GM12878 (cell line): ENCODE results near the gene SIN3A. TPM values are rescaled to one million over a fixed set of nuclear protein-coding genes. Genes with fewer than 3 reads are reported as not detected.
"Not testable (repeated sequence)": the region's sequence is repeated elsewhere in the genome, so short reads cannot be mapped to it uniquely, and the experiment has no call there.

ENCODE experiments used
- ATAC-seq: fragments of 200-7000 bp; cut with Tn5 transposase; 3 replicates; pipeline ENCODE4 v1.9.1; 2020; ENCODE audit warnings: mild to moderate bottlenecking, moderate library complexity
- BruUV-seq: library from RNA; stranded (reverse); fragments of 400-500 nt; replicated peaks from 2 replicates; lab custom pipeline; 2021; lab: Mats Ljungman, UMichigan
- CTCF ChIA-PET: fragments of 300-600 bp; sonication (Branson Sonifier 250); formaldehyde crosslinking; extraction: SDS; loops from one replicate; lab custom pipeline; 2021; ENCODE audit warnings: inconsistent platforms; lab: Yijun Ruan, JAX
- POLR2A ChIA-PET: fragments of 350-600 bp; formaldehyde crosslinking; extraction: SDS; loops from one replicate; lab custom pipeline; 2021; ENCODE audit warnings: inconsistent platforms; lab: Charles Lee
- RAD21 ChIA-PET: fragments of 300-600 bp; sonication (Branson Sonifier 250); formaldehyde crosslinking; loops from one replicate; lab custom pipeline; 2023; ENCODE audit warnings: antibody characterized with exemption; ENCODE audit not compliant: unreplicated experiment; lab: Charles Lee
- SMC1A ChIA-PET: fragments of 300-600 bp; sonication (Branson Sonifier 250); formaldehyde crosslinking; loops from one replicate; lab custom pipeline; 2023; ENCODE audit not compliant: unreplicated experiment, uncharacterized antibody; lab: Charles Lee
- DNase-seq: peaks from one replicate; pipeline ENCODE4 v3.0.0-alpha.2; 2011; ENCODE audit warnings: low read depth, low spot score
- FAIRE-seq: peaks from 3 replicates; lab custom pipeline; 2011; peaks lifted over from hg19 to GRCh38; lab: Jason Lieb, UNC
- H2AFZ ChIP-seq: 2 replicates; pipeline ENCODE4 v1.6.0; 2011; ENCODE audit warnings: low read depth, low read length, control low read depth; ENCODE audit not compliant: control insufficient read depth
- H3K27ac ChIP-seq: 2 replicates; pipeline ENCODE4 v1.5.1; 2011; ENCODE audit warnings: control low read depth; ENCODE audit not compliant: control insufficient read depth, insufficient read depth
- H3K27me3 ChIP-seq, 2 experiments: replicated peaks in 1 of 2; 2 replicates each; pipeline versions ENCODE4 v1.6.0 to v1.6.1; 2011; ENCODE audit warnings: low read length in 1 of 2; ENCODE audit not compliant: control insufficient read depth in 2 of 2, insufficient read depth in 2 of 2
- H3K36me3 ChIP-seq, 2 experiments: 2 replicates each; pipeline ENCODE4 v1.5.1; 2011; ENCODE audit warnings: low read length in 1 of 2; ENCODE audit not compliant: control insufficient read depth in 2 of 2, insufficient read depth in 2 of 2
- H3K4me1 ChIP-seq: 2 replicates; pipeline ENCODE4 v1.6.1; 2011; ENCODE audit warnings: mild to moderate bottlenecking, low read length, moderate library complexity, mixed read lengths; ENCODE audit not compliant: control insufficient read depth, insufficient read depth
- H3K4me2 ChIP-seq: 2 replicates; pipeline ENCODE4 v1.6.0; 2011; ENCODE audit warnings: control low read depth; ENCODE audit not compliant: control insufficient read depth, insufficient read depth
- H3K4me3 ChIP-seq: fragments of 200-600 bp; sonication (generic); 2 replicates; pipeline ENCODE4 v1.5.1; 2016
- H3K79me2 ChIP-seq: 2 replicates; pipeline ENCODE4 v1.6.0; 2011; ENCODE audit warnings: low read length; ENCODE audit not compliant: control insufficient read depth, insufficient read depth
- H3K9ac ChIP-seq: 2 replicates; pipeline ENCODE4 v1.8.0; 2011; ENCODE audit warnings: low read length, control low read depth, mixed read lengths; ENCODE audit not compliant: control insufficient read depth, insufficient read depth
- H3K9me3 ChIP-seq: replicated peaks from 3 replicates; pipeline ENCODE4 v1.5.1; 2011; ENCODE audit warnings: mild to moderate bottlenecking, low read length; ENCODE audit not compliant: control insufficient read depth, insufficient read depth
- H4K20me1 ChIP-seq: 2 replicates; pipeline ENCODE4 v1.6.0; 2011; ENCODE audit not compliant: control insufficient read depth, insufficient read depth
- EED ChIP-seq: sonication (generic); IDR thresholded peaks from 2 replicates; pipeline ENCODE4 v1.6.1; 2016; ENCODE audit warnings: antibody characterized with exemption, low read depth
- EZH2 ChIP-seq: IDR thresholded peaks from 2 replicates; pipeline ENCODE4 v1.6.1; 2012; ENCODE audit warnings: low read depth, mild to moderate bottlenecking, control low read depth, inconsistent platforms, low read length, borderline replicate concordance; ENCODE audit not compliant: control insufficient read depth
- JUNB ChIP-seq: IDR thresholded peaks from 2 replicates; pipeline ENCODE4 v1.6.1; 2016; ENCODE audit warnings: antibody characterized with exemption, mild to moderate bottlenecking
- NR2C1 ChIP-seq: fragments of 450-650 bp; IDR thresholded peaks from 2 replicates; pipeline ENCODE4 v1.6.1; 2017; ENCODE audit warnings: antibody characterized with exemption, mild to moderate bottlenecking, moderate library complexity
- SMAD1 ChIP-seq: fragments of 450-650 bp; IDR thresholded peaks from 2 replicates; pipeline ENCODE4 v1.6.1; 2018; ENCODE audit warnings: mild to moderate bottlenecking, low read depth; ENCODE audit not compliant: partially characterized antibody
- SP1 ChIP-seq: IDR thresholded peaks from one replicate; pipeline ENCODE4 v1.6.1; 2011; ENCODE audit warnings: low read depth, low read length
- SREBF2 ChIP-seq: IDR thresholded peaks from 2 replicates; pipeline ENCODE4 v1.6.1; 2012; ENCODE audit warnings: mild to moderate bottlenecking, low read length
- ZNF207 ChIP-seq: fragments of 450-650 bp; IDR thresholded peaks from 2 replicates; pipeline ENCODE4 v1.6.1; 2014; ENCODE audit warnings: antibody characterized with exemption, mild to moderate bottlenecking, borderline replicate concordance
- WGBS: methylation state at CpG from one replicate; pipeline ENCODE4 v1.1.6; 2016; ENCODE audit warnings: low lambda C conversion rate; ENCODE audit not compliant: insufficient replicate concordance, insufficient coverage; ENCODE audit errors: missing lambda C conversion rate; 5-methylcytosine and 5-hydroxymethylcytosine counted together
- in situ Hi-C: fragments of 300-500 bp; cut with MboI; formaldehyde crosslinking; loops from 9 replicates; pipeline ENCODE4 v1.14.3; 2018; ENCODE audit warnings: mixed read lengths
- intact Hi-C: fragments of 100-400 bp; cut with micrococcal nuclease; formaldehyde crosslinking; loops from one replicate; pipeline ENCODE4 v1.14.2; 2022; ENCODE audit not compliant: unreplicated experiment
- polyA plus RNA-seq, 11 experiments: library from polyadenylated mRNA; depleted of rRNA in 4 of 11; unstranded in 6 of 11; stranded (reverse) in 5 of 11; fragments of >200 nt; fragmentation: Nextera tagmentation in 4 of 11; fragmentation: Illumina TruSeq in 1 of 11; extraction: Ambion mirVana in 4 of 11; extraction: Trizol in 1 of 11; gene quantifications; 1 replicate in 1 of 11; 2 replicates in 10 of 11; pipeline versions ENCODE4 v1.2.1 to v1.2.3, GENCODE V29; 2011 to 2016; ENCODE audit warnings: inconsistent platforms in 2 of 11, missing spikeins in 2 of 11, low read depth in 1 of 11
- total RNA-seq, 4 experiments: library from RNA; depleted of rRNA in 3 of 4; stranded (reverse); fragments of >200 nt in 3 of 4; fragmentation: Illumina TruSeq in 1 of 4; extraction: Trizol in 1 of 4; gene quantifications; 2 replicates each; pipeline versions ENCODE4 v1.2.1 to v1.2.3, GENCODE V29; 2013 to 2021
- TF ChIP-seq, protein P1 (sequence below): fragments of 450-650 bp; IDR thresholded peaks from 2 replicates; pipeline ENCODE4 v1.6.1; 2017; ENCODE audit warnings: mild to moderate bottlenecking, moderate library complexity
- TF ChIP-seq, protein P2 (sequence below): fragments of 450-650 bp; IDR thresholded peaks from 2 replicates; pipeline ENCODE4 v1.6.1; 2014; ENCODE audit warnings: mild to moderate bottlenecking

Gene SIN3A
- total and polyA plus RNA-seq, 10 of the 15 experiments (the other 5 are each of a cell fraction or from before 2014, with no cell fraction given), result 6.4 to 62.2 (median 29.2) TPM

DNA sequence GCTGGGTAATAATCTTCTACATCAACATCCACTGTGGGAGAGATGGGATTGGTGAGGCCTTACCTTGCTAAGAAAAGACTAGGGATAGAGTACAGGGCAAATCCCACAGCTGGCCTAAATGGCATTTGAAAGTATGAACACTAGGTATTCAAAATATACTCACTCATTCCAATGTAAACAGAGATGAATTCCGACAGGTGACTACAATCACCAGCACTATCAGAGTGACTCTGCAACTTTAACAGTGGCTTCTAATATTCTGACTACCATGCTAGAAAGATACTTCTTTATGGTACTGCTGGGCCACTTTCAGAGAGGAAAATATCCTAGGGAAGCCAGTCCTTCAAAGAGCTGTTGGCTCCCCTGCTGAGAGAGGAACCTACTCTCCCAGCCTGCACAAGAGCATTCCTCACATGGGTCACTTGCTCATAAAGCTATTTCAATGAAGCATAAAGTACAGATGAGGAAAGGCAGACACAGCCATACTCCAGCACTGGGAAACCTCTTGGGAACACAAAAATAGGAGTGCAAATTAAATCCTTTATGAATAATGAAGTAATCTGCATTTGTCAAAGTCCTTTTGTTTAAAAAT is 61.6 kb downstream of the SIN3A start:
- intact Hi-C loops (no loop called here), in situ Hi-C loops (no loop called here)
- WGBS, result 100% methylated on average over 1 of the region's 1 CpG
- Histone ChIP-seq H3K4me3 (no peak overlapping the region), H2AFZ (no peak overlapping the region), H3K27me3 (no peaks in the 10 kb centered on the region), H3K4me2 (no peak overlapping the region), H3K4me1 (peaks cover 5% of the 10 kb centered on the region), H3K79me2 (no peaks in the 10 kb centered on the region), H3K27ac (no peak overlapping the region), H3K9me3 (no peaks in the 10 kb centered on the region), H3K36me3 (peaks cover 26 to 38% of the 10 kb centered on the region in 2 experiments), H4K20me1 (no peaks in the 10 kb centered on the region), H3K9ac (no peak overlapping the region)
- SMC1A ChIA-PET, result interaction anchor here (0.7 to 2.0 kb wide), 3 partner anchors 22 to 231 kb away, joined by 3 to 11 read pairs (median 3); partner anchors contain the start of gene MAN2C1
- TF ChIP-seq, protein P1, sequence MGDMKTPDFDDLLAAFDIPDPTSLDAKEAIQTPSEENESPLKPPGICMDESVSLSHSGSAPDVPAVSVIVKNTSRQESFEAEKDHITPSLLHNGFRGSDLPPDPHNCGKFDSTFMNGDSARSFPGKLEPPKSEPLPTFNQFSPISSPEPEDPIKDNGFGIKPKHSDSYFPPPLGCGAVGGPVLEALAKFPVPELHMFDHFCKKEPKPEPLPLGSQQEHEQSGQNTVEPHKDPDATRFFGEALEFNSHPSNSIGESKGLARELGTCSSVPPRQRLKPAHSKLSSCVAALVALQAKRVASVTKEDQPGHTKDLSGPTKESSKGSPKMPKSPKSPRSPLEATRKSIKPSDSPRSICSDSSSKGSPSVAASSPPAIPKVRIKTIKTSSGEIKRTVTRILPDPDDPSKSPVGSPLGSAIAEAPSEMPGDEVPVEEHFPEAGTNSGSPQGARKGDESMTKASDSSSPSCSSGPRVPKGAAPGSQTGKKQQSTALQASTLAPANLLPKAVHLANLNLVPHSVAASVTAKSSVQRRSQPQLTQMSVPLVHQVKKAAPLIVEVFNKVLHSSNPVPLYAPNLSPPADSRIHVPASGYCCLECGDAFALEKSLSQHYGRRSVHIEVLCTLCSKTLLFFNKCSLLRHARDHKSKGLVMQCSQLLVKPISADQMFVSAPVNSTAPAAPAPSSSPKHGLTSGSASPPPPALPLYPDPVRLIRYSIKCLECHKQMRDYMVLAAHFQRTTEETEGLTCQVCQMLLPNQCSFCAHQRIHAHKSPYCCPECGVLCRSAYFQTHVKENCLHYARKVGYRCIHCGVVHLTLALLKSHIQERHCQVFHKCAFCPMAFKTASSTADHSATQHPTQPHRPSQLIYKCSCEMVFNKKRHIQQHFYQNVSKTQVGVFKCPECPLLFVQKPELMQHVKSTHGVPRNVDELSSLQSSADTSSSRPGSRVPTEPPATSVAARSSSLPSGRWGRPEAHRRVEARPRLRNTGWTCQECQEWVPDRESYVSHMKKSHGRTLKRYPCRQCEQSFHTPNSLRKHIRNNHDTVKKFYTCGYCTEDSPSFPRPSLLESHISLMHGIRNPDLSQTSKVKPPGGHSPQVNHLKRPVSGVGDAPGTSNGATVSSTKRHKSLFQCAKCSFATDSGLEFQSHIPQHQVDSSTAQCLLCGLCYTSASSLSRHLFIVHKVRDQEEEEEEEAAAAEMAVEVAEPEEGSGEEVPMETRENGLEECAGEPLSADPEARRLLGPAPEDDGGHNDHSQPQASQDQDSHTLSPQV, result no peak
- TF ChIP-seq SMAD1, result no peak
- no peak for TF ChIP-seq EED
- TF ChIP-seq JUNB, result no peak
- no peak for TF ChIP-seq EZH2
- TF ChIP-seq NR2C1, result no peak
- no peak for TF ChIP-seq SP1
- no peak for TF ChIP-seq SREBF2
- TF ChIP-seq, protein P2, sequence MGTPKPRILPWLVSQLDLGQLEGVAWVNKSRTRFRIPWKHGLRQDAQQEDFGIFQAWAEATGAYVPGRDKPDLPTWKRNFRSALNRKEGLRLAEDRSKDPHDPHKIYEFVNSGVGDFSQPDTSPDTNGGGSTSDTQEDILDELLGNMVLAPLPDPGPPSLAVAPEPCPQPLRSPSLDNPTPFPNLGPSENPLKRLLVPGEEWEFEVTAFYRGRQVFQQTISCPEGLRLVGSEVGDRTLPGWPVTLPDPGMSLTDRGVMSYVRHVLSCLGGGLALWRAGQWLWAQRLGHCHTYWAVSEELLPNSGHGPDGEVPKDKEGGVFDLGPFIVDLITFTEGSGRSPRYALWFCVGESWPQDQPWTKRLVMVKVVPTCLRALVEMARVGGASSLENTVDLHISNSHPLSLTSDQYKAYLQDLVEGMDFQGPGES, result no peak
- no peak for TF ChIP-seq ZNF207
- BruUV-seq, result no TSS peak
- CTCF ChIA-PET, result no interaction called here
- no peak for FAIRE-seq
- DNase-seq, result no peak
- RAD21 ChIA-PET, result interaction anchor here (1.2 kb wide), 1 partner anchor 22 kb away, joined by 3 read pairs; no protein-coding TSS in a partner anchor
- no peak for ATAC-seq
- POLR2A ChIA-PET, result interaction anchor here (0.6 kb wide), 2 partner anchors 107 to 1994 kb away, joined by 3 read pairs; no protein-coding TSS in a partner anchor

DNA sequence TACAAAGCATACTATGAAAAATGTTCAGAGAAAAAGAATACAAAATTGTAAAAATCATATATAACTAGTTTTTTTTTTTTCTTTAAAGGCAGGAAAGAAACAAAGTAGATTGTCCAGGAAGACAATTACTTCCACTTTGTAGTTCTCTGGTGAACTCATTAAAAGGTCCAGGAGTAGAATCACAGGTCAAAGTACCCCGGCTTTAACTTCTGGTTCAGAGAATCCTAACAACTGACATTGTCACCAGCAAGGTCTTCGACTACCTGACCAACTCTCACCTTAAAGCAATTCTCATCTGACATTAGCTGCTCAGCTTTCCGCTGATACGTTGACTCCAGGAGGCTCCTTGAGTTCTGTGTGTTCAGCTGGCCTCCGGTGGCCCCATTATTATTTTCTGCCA is 67.5 kb downstream of the SIN3A start:
- POLR2A ChIA-PET, result interaction anchor here (0.7 kb wide), 1 partner anchor 30 kb away, joined by 3 read pairs; no protein-coding TSS in a partner anchor
- H3K79me2 ChIP-seq, H4K20me1 ChIP-seq, H3K9ac ChIP-seq, in situ Hi-C loops, H3K27me3 ChIP-seq, H3K4me2 ChIP-seq, DNase-seq, RAD21 ChIA-PET, H3K4me3 ChIP-seq, H3K9me3 ChIP-seq, H3K4me1 ChIP-seq, FAIRE-seq, BruUV-seq, H2AFZ ChIP-seq, H3K27ac ChIP-seq, intact Hi-C loops, ATAC-seq: not testable (repeated sequence)
- SMC1A ChIA-PET, result interaction anchor here (1.1 kb wide), 1 partner anchor 10 kb away, joined by 3 read pairs; no protein-coding TSS in a partner anchor
- 98% methylated on average over 5 of the region's 5 CpGs for WGBS
- H3K36me3 ChIP-seq, result peaks cover 19 to 29% of the 10 kb centered on the region in 2 experiments
- CTCF ChIA-PET, result interaction anchor here (1.8 kb wide), 1 partner anchor 15 kb away, joined by 7 read pairs; the partner anchor contains the start of gene MAN2C1
